ENCODE results near the gene MRGPRG. TPM values are rescaled to one million over a fixed set of nuclear protein-coding genes. Genes with fewer than 3 reads are reported as not detected.

Gene MRGPRG
- total and polyA plus RNA-seq, 9 of the 15 experiments (the other 6 are each of a cell fraction or from before 2014, with no cell fraction given): not detected

GRCh38 chr11:3231851-3232744, 13.5 kb upstream of the MRGPRG start, which contains the start of gene MRGPRE (continued):
- no peak for TF ChIP-seq ZBTB40 (IDR thresholded peaks at IDR 0.05)
- no peak for TF ChIP-seq ZBTB40 (CRISPR knock-in tag; IDR thresholded peaks at IDR 0.05)
- no peak for TF ChIP-seq ATF3 (IDR thresholded peaks at IDR 0.05)
- no peak for TF ChIP-seq ATF3 (CRISPR knock-in tag; conservative IDR thresholded peaks at IDR 0.05)
- no peak for TF ChIP-seq PREB (CRISPR knock-in tag; IDR thresholded peaks at IDR 0.05)
- TF ChIP-seq THAP12 (CRISPR knock-in tag; IDR thresholded peaks at IDR 0.05): no peak
- no peak for TF ChIP-seq ZBTB43 (CRISPR knock-in tag; IDR thresholded peaks at IDR 0.05)
- TF ChIP-seq ZNF280A (IDR thresholded peaks at IDR 0.05; ENCODE audit: low read depth, partially characterized antibody): no peak

Measured in K562 (cell line).